GM18508 (cell line): Measurements from ENCODE around the gene ZNF580.

ENCODE experiments used
- ATAC-seq: cut with Tn5 transposase; IDR thresholded peaks from one replicate; pipeline ENCODE4 v1.9.1; 2021; ENCODE audit warnings: moderate number of reproducible peaks; ENCODE audit not compliant: insufficient read depth, unreplicated experiment

The ZNF580 gene

DNA sequence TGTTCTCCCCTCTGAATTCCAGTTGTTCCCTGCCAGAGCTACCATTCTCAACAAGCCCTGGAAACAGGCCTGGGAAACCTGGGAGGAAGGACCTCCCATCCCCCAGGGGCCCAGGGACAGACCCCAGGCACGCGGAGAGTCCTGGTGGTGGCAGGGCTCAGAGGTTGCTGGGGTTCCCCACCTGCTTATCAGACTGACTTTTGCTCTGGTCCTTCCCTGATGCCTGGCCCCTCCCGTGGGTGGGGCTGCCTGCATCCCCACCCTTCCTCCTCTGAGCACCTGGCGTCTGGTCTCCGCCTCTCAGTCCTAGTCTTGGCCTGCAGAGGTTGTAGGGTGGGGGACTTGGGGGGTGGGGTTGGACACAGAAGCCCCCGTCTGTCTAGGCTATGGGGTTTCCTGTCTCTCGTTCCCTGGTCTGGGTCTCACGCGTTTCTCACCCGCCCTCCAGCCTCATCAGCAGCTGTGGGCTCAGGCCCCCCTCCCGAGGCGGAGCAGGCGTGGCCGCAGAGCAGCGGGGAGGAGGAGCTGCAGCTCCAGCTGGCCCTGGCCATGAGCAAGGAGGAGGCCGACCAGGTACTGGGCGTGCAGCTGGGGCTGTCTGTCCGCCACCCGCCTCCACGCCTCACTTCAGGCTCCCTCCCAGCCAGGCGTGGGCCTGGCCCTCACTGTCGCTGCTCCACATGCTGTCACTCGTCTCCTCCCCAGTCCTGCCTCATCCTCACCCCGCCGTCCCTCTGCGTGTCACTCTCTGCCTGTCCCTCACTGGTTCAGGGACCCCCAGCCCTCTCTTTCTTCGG is 47.8 kb downstream of the ZNF580 start:
- ATAC-seq, result no peak

GRCh38 chr19:55689411-55690108 is 48.8 kb downstream of the ZNF580 start:
- ATAC-seq, result no peak

DNA sequence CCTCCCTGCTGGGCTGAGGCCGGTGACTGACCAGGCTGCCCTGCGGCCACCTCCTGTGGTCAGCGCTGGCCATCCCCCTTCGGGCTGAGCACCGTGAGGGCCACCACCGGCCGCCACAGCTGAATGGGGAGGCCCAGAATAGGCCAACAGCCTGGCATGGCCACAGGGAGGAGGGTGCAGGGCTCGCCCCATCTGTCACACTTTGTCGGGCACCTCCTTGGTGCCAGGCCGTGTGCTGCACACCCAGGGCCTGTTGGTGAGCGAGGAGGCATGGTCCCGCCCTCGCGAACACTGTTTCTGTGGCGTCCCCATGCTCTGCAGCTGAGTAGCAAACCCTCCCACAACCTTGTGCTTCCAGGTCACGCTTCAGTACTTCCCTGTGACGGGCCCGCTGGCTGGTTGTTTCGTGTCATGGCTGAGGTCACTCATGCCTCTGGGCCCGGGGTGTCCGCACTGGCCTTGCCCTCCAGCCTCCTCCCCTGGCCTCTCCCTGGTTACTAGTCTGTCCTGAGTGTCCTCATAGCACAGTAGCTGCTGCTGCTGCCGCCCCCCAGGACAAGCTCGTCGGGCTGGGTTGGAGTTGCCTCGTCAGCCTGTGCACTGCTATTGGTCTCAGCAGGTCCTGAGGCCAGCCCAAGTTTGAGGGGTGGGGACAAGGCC is 49.4 kb downstream of the ZNF580 start:
- no peak for ATAC-seq

DNA sequence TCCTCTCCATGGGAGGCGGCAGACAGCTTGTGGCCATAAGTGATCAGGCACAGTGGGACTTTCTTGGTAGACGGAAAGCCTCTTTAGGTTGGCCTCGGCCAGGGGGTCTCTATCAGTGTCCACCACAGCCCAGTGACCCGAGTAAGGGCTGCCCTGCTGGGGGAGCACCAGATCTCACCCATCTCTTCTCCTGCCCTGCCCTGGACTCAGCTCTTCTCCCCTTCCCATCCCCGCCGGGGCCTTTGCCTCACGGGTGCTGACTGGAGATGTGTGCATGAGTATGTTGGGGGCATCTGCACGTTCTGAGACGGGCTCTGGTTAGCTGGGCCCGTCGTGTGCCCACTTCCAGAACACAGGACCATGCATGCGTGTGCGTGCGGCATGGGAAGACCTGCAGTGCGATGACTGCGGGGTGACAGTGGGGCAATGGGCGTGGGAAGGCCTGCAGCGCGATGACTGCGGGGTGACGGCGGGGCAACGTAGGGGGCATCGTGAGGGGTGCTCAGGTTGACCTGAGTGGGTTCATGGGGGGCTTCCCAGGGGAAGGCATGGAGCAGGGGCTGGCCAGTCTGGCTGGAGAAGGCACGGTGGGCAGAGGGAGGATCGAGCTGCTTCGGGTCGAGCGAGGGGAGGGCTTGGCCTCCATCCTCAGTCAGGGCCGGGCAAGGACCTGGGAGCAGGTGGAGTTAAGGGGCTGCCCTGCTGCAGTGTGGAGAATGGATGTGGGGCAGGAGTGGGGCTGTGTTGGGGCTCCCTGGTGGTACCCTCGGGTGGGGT is 50.2 kb downstream of the ZNF580 start:
- no peak for ATAC-seq

- ATAC-seq, result no peak
Measured at GRCh38 chr19:55691561-55692481, 51.0 kb downstream of the ZNF580 start.

GRCh38 chr19:55692681-55693081 is 51.9 kb downstream of the ZNF580 start:
- no peak for ATAC-seq
